ENCODE data around the gene DRD2. TPM values are rescaled to one million over a fixed set of nuclear protein-coding genes. Genes with fewer than 3 reads are reported as not detected.
"Not testable (repeated sequence)": the region's sequence is repeated elsewhere in the genome, so short reads cannot be mapped to it uniquely, and the experiment has no call there.

Gene DRD2
- 0.08 TPM for total RNA-seq

DNA sequence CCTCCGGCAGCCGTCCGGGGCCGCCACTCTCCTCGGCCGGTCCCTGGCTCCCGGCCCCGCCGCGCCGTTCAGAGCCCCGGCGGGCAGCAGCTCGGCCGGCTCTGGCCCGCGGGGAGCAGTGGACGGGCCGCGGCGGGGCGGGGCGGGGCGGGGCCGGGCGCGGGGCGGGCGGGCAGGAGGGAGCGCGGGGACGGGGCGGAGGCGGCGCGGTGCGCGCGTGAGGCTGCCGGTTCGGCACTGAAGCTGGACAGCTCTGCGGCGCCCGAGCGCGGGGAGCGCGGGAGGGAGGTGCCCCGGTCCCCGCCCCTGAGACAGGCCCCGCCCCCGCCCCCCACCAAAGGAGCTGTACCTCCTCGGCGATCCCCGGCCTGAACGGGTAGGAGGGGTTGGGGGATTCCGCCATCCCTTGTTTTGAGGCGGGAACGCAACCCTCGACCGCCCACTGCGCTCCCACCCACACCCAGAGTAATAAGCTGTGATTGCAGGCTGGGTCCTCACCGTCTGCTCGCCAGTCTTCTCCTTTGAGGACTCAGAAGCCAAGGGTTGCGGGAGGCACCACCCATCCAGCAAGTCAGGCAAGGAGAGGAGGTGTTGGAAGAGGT, at the start of gene DRD2:
DRD2 (minus strand) TSS at position 239 of the 602 bp plus-strand sequence. CDS start 50,747 bp downstream, outside the sequence.
- ATAC-seq, result no peak

DNA sequence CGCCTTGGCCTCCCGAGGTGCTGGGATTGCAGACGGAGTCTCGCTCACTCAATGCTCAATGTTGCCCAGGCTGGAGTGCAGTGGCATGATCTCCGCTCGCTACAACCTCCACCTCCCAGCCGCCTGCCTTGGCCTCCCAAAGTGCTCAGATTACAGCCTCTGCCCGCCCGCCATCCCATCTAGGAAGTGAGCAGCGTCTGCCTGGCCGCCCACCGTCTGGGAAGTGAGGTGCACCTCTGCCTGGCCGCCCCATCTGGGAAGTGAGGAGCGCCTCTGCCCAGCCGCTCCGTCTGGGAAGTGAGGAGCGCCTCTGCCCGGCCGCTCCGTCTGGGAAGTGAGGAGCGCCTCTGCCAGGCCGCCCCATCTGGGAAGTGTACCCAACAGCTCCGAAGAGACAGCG, 48.7 kb upstream of the DRD2 start:
- ATAC-seq, result not testable (repeated sequence)

DNA sequence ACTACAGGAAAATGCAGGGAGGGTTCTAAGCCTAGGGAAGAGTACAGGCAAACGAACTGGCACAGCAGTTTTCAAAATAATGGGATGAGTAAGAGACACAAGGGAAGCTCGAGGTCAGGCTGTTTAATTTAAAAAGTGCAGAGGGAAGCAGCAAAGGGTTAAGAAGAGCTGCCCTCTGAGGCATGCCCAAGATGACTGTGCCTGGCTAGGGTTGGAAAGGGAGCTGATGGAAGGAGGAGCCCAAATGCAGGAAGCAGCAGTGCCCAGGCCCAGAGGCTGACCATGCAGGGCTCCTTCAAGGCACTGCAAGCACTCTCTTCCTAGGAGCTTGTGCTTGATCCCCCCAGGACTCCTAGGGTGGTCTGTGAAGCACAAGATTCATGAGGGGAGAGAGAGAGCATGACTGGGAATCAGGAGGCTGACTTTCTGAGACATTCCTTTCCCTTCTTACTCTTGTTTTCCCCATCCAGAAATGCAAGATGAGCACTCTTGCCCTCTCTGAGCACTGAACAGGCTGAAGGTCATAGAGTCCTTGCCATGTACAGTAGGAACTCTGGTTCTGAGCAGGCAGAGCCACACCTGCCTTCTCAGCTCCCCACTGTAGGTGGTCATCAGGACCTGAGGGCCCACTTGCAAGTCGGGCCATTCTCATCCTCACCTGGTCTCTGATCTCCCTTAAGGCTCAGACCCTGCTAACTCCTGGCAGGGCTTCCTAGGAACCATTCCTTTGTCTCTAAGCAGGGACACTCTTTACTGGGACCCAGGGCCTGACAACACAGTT, 46.7 kb upstream of the DRD2 start:
- ATAC-seq, result no peak

DNA sequence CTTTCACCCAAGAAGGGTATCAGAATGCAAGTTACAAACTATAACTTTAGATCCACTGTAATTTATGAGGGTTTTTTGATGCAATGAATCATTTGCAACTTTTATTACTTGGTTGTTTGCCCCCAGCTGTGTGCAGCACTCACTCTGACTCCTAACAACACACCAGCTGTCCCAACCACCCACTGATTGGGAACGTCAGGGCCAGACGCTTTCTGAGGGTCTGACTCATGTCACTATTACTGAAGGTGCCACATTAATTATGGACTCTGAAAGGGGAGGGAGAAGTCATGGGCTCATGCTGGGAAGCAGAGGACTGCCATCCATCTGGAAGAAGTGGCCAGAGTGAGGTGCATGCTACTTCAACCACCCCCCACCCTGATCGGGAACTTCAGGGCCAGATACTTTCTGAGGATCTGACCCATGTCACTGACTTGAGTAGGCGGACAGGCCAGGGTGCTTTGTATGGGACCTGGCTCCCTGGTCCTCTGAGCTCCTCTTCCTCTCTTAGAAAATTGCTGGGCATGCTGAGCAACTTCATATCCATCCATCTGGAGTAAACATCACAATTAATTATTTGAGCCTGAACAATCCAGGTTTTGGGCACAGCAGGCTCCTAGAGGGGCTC, 44.9 kb upstream of the DRD2 start:
- no peak for ATAC-seq

DNA sequence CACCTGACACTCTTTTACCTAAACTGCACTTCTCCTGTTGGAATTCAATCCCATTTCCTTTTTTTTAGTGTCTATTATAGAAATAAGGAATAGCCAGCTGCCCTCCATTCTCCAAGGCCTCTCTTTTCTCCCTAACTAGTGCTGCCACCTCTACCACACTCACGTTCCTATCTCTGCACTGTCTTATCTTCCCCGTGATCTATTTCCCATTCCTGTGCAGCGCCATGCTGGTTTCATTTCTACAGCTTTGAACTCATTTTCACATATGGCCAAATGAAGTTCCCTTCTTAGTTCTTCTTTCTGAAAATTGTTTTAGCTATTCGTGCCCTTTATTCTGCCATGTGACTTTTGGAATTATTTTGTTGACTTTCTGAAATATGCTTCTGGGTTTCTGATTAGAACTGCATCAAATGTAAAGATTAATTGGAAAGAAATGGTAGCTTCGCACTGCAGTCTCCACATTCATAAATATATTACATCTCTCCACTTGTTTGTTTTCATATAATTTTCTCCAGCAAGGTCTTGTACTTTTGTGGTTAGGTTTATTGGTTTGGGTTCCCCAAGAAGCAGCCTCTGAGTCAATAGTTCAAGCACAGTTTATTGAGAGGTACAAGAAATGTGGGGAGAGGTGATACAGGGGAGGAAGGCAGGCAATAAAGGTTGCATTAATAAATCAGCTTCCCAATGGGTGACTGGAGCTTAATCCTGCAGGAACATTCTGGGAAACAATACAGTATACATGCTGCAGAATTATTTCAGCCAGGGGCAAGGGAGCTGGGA, 43.7 kb upstream of the DRD2 start:
- ATAC-seq, result no peak

DNA sequence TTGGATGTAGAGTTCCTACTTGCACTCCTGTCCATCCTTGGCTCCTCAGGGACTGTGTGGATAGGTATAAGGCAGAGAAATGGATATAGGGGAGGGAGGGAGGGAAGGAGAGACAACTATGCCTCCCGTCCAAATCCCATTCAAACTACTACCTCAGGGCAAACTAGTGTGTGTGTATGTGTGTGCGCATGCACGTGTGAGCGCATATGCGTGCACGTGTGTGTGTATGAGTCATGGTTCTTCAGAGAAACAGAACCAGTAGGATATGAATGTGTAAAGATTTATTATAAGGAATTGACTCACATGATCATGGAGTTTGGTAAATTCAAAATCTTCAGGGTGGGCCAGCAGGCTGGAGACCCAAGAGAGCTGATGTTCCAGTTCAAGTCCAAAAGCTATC, 42.2 kb upstream of the DRD2 start:
- no peak for ATAC-seq

DNA sequence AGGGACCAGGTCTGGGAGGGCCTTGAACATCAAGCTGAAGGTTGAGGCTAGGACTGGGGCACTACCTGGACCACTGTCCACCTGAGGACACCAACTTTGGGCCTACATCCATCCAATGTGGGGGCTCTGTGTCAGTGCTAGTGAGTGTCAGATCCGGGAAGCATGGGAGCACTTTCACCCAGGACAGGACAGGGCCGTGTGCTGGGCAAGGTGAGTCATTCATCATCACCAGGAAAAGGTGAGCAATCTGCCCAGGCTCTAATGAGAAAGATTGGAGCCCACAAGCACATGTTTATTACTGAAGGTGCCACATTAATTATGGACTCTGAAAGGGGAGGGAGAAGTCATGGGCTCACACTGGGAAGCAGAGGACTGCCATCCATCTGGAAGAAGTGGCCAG, 39.7 kb upstream of the DRD2 start:
- ATAC-seq, result peak; percentile 41

DNA sequence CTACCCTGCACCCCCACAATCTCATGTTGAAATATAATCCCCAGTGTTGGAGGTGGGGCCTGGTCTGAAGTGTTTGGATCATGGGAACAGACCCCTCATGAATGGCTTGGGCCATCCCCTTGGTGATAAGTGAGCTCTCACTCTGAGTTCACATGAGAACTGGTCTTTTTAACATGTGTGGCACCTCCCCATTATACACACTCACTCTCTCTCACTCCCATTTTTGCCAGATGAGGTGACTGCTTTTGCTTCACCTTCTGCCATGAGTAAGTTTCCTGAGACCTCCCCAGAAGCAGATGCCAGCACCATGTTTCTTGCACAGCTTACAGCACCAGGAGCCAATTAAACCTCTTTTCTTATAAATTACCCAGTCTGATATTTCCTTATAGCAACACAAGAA, 32.1 kb upstream of the DRD2 start:
- ATAC-seq, result no peak

DNA sequence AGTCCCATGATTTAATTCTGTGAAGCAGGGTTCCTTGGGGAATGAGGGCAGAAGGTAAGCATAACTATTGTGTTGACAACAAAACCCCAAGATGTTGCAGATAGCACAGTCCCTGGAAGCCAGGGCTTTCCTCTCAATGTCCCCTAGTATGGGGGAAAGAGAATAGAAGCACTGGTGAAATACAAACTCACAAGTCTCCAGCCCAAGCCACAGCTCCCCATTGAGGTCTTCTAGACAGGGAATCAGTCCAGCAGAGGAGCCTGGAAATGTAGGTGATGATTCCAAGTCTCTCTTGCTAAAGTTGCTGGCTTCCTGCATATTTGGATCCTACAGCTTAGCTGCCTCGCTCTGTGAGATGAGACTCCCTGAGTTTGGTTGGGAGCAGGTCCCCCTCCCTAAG, 31.7 kb upstream of the DRD2 start:
- ATAC-seq, result no peak

DNA sequence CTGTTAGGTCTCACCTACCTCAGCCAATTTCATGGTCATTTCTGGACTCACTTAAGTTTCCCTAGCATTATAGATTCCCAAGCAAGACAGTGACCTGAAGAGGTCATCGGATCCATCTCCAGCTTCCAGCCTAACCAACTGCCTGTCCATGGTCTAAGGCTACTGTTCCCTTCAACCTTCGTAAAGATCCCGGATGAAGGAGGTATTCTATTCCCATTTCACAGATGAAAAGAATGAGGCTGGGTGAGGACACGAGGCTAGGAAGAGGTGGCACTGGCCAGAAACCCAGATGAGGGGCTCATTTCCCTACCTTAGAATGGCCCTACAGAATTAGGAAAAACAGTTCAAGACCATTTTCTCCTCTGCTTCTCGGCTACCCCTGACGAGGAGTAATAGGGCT, 31.3 kb upstream of the DRD2 start:
- no peak for ATAC-seq

DNA sequence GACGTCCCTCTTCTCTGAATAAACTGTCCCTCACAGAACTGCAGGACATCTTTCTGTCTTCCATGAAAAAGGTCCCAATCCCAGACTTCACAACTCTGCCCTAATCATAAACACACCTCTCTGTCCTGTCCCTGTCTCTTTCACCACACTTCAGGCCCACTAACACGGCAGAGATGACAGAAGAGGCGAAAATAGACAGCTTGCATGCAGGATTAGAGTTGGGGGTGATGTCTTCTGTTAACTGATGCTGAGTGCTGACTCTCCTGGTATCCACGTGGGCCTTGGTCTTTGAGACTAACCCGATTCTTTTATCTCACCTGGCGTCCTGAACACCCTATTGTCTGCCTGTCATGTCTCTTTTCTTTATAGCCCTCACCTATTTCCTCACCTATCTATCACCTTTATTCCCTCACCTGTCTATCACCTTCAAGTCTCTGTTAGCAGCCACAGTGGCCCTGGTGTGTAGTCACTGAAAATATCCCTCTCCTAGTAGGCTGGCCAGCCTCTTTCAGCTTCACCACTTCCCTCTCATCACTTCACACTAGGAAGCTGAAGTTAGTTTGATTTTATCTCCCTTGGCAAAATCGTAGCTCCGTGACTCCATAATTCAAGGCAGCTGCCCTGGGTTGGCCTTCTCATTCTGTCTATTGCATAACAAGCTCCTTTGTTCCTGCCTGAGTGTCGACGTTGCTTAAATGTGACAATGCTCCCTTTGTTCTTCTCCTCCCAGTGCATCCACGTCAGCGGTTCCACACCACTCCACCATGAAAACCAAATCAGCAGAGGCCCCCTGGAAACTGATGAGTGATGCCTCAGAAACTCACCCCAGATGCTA, 30.6 kb upstream of the DRD2 start:
- ATAC-seq, result peak; percentile 52

DNA sequence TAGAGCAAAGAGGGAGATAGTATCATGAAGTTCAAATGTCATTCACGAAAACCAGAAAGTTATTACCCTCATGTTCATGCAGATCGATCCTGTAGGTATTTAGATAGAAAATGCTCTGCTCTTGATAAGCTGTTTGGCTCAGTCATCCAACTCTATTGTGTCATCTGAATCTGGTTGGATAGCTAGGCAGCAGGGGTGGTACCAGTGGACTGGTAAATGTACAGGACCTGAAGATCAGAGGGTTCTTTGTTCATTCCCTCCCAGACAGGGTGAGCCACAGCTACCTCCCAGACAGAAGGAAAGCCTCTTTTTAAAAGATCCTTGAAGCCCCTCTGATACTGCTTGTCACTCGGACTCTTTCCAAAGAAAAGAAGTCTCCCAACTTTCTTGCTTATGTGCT, 29.8 kb upstream of the DRD2 start:
- ATAC-seq, result no peak

DNA sequence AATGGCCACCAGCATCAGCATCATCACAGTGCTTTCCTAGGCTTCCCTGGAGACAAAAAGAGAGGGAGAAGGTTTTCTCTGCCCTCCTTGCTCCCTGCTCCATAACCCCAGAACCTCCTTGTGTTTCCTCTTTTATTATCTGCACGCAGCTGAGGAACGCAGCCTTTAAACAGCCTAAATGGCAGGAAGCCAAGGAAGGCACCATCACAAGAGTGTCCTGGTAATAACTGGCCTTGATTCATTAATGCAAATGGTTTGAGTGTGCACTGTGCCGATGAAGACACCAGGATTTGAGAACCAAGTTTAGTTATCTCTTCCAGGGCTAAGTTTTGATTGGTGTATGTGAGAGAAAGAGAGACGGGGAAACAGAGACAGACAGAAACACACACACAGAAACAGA, 29.4 kb upstream of the DRD2 start:
- ATAC-seq, result no peak

DNA sequence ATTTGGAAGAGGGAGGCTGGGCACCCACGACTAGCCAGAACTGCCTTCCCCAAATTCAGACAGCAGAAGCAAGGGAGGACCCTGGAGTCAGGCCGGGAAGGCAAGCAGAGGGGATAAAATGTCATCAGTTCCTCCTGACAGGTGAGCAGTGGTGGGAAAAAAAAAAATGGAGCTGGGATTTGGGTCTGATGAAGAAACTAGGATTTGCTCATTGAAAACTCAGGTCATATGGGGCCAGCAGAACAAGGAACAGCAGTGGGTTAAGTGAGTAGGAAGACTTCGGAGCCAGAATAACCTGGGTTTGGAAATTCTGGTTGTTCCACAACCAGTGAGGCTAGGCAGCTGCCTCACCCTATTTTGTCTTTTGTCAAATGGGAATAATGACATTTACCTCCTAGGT, 28.9 kb upstream of the DRD2 start:
- no peak for ATAC-seq

DNA sequence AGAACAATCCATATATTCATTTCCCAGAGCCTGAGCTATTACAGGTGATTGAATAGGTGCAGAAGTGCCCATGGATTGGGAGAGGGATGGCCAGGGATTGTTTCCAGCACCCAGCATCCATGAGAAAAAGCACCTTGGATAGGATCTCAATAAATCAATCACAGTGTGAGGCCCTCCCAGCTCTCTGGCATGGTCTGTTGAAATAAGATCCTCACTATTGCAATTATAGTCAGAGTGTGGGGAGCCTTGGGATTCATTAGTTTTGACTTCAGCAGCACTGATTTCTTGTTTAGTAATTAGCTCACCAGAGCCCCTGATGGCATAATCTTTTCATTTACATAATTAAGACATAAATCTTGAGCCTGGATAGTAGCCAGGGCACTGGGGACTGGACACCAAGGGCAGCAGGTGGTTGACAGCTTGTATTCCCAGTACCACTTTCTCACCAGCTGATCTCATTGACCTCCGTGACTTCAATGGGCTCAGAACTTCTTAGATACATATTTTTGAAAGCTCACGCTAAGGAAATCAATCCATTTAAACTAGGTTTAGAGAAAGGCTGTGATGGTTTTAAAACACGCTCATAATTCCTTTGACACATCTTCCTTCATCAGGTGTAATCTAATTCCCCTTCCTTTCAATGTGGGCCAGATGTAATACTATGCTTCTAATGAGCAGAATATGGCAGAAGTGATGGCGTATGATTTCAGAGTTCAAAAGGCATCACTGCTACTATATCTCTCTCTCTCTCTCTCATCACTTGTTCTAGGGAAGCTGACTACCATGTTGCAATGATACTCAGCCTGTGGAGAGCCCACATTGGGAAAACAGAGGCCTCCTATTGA, 22.1 kb upstream of the DRD2 start:
- ATAC-seq, result no peak

DNA sequence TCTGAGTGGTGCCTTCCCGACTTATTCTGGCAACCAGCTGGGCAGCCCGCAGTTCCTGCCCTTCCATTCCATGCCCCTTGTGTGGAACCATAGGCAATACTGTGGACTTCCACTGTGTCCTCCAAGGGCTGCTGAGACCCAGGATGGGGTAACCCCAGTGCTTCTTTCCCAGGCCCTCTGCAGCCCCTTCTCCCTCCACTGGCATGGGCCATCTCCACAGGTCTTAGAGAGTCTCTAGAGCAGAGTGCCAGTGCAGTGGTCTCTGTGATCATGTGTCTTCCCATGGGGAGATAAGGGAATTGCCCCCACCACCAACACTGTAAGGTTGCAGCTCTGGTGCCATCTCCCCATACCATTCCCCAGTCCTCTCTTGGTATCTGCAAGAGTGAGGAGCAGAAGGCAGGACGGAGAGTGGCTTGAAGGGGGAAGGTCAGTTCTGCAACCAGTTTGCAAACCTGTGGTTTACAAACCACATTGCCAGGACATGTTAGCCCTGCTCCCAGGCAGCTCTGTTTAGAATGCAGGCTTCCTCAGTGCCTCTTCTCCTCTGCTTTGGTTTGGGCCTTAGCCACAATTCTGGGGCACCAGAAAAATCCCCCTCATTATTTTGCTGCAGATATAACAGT, 20.9 kb upstream of the DRD2 start:
- no peak for ATAC-seq

DNA sequence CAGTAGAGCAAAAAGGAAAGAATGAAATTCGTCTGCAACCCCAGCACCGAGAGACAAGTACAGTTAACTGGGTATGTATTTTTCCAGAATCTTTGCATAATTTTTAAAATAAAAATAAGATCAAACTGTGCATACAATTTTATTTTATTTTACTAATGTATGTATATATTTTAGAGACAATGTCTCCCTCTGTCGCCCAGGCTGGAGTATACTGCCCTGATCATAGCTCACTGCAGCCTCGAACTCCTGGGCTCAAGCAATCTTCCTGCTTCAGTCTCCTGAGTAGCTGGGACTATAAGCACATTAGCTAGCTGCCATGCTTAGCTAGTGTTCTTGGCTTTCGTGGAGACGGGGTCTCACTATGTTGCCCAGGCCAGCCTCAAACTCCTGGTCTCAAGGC, 18.8 kb upstream of the DRD2 start:
- no peak for ATAC-seq

DNA sequence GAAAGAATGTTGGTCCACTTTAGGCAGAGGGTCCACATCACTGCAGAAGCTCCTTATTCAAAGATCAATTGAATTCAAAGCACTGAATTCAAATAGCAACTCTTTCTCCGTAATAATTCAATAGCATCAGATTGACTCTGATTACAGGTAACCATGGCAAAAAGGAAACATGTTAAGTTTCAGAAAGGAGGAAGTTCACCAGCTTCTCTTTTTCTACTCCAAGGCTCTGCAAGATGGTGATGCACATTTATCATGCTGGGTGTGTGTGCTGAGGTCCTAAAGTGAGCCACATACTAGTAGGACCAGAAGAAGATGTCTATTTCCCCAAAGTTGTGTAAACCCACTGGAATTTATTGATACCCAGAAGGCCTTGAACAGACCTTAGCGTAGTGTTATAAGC, 18.0 kb upstream of the DRD2 start:
- no peak for ATAC-seq

DNA sequence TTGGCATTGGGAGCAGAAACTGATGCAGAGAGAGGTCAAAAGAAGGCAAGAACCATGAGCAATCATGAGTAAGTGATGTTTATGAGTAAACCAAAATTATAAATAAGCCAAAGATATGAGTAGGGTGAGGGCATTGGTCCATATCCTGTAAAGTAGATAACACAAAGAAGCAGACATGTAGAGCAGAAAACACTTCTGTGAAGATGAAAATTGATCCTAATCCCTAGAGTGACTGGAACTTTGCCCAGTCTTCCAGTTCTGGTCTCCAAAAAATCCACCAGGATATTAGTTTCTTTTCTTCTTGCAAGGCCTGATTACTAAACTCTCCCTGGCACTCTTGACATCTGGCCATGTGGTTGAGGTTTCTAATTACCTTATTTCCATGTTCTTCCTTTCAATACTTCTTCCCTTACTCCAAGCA, 13.7 kb upstream of the DRD2 start:
- no peak for ATAC-seq

DNA sequence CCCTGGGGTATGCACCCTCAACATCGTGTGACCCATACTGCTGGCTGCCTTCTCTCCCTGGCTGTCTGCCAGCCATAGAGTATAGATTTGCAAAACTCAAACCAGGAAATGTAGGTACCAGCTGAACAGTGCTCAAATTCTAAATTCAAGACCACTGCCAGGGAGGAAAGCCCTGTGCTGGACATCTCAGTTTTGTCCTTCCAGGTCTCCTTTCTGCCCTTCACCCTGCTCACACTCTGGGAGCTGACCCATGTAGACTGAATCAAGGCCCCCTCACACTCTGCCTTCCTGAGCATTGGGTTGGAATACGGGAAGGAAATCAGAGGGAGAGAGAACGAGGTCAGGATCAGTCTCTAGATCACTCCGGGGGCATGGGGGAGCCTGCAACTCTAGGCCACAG, 12.4 kb upstream of the DRD2 start:
- ATAC-seq, result no peak

DNA sequence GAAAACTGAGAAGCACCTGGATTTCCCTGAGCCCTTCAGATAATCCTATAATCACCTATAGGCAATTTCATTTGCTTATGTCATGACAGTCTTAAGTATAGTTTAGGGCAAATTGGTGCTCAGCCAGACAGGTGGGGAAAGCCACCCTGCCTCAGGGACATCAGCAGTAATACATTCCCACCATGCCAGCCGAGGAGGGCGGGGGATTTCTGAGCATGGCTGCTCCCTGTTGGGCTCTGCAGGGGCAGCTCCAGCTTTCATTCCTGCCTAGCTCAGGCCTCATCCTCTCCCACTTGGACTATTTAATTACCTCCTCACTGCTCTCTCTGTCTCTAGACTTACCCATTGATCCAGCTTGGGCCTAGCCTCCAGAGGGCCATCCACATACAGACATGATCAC, 9.0 kb upstream of the DRD2 start:
- no peak for ATAC-seq

All from esophagus mucosa (tissue), 1 donor.